Kidney (tissue), 14 donors: ENCODE data around the gene SLC25A25. TPM values are rescaled to one million over a fixed set of nuclear protein-coding genes. Genes with fewer than 3 reads are reported as not detected.

Source experiments
- DNase-seq, 5 donors: peaks; one replicate each; pipeline ENCODE4 v3.0.0-alpha.2; 2013 to 2020
- FAIRE-seq: peaks from 2 replicates; lab custom pipeline; 2012; peaks lifted over from hg19 to GRCh38; lab: Jason Lieb, UNC
- H3K27ac ChIP-seq, 2 donors: one replicate each; pipeline ENCODE4 v1.7.0; 2013; ENCODE audit warnings: low read depth in 2 of 2, low read length in 2 of 2, inconsistent platforms in 1 of 2
- H3K27me3 ChIP-seq: one replicate; pipeline ENCODE4 v1.7.1; 2013; ENCODE audit warnings: low read length, inconsistent platforms; ENCODE audit not compliant: control insufficient read depth, insufficient read depth
- H3K36me3 ChIP-seq, 3 donors: one replicate each; pipeline versions ENCODE4 v1.7.0 to v1.7.1; 2013; ENCODE audit warnings: low read length in 3 of 3, control low read depth in 1 of 3, inconsistent platforms in 1 of 3; ENCODE audit not compliant: insufficient read depth in 3 of 3, control insufficient read depth in 2 of 3
- H3K4me1 ChIP-seq, 3 donors: one replicate each; pipeline versions ENCODE4 v1.7.0 to v1.7.1; 2013; ENCODE audit warnings: low read length in 3 of 3, inconsistent platforms in 1 of 3, low read depth in 1 of 3; ENCODE audit not compliant: control insufficient read depth in 2 of 3, insufficient read depth in 2 of 3
- H3K4me3 ChIP-seq, 3 donors: one replicate each; pipeline versions ENCODE4 v1.7.0 to v1.8.1; 2013; ENCODE audit warnings: low read length in 3 of 3, control low read depth in 1 of 3, inconsistent platforms in 1 of 3
- H3K9ac ChIP-seq, 3 donors: one replicate each; pipeline versions ENCODE4 v1.7.0 to v1.7.1; 2013; ENCODE audit warnings: low read length in 3 of 3, control low read depth in 1 of 3, inconsistent platforms in 1 of 3
- H3K9me3 ChIP-seq, 3 donors: one replicate each; pipeline versions ENCODE4 v1.7.0 to v1.7.1; 2013; ENCODE audit warnings: low read length in 3 of 3, control low read depth in 1 of 3, inconsistent platforms in 1 of 3; ENCODE audit not compliant: control insufficient read depth in 2 of 3, insufficient read depth in 1 of 3
- CTCF ChIP-seq: IDR thresholded peaks from 3 replicates; pipeline ENCODE4 v1.5.1; 2012; ENCODE audit warnings: mild to moderate bottlenecking, moderate library complexity, borderline replicate concordance; ENCODE audit not compliant: insufficient read depth; ENCODE audit errors: extremely low read depth
- intact Hi-C: fragments of 100-400 bp; cut with DNase I; formaldehyde crosslinking; loops from one replicate; pipeline ENCODE4 v1.11.1; 2022
- polyA plus RNA-seq: library from polyadenylated mRNA; stranded (reverse); fragments of 350-450 nt; fragmentation: Illumina TruSeq; extraction: RNeasy Lipid Tissue Mini Kit (QIAGEN cat#74804); gene quantifications from one replicate; pipeline ENCODE4 v1.2.3, GENCODE V29; 2014; ENCODE audit warnings: low read depth, low replicate concordance; ENCODE audit not compliant: insufficient read depth
- total RNA-seq: library from RNA; stranded (reverse); fragmentation: NEBNext Ultra II Directional; extraction: Animal tissue kit (Norgen Biotek cat#: 25700); gene quantifications from one replicate; pipeline ENCODE4 v1.2.1, GENCODE V29; 2021
- donor health status: control.
- donor health status: control.
- donor health status: control.
- donor health status: control.
- donor health status: control.
- donor health status: DM: yes; HTN: yes; CAD: no.
- donor health status: Normal renal cell carcinoma (clear cell type).

The SLC25A25 gene
- total and polyA plus RNA-seq, 2 donors from 2014 or later = 20.4 to 24.9 TPM

GRCh38 chr9:128078504-128079434, 10.7 kb downstream of the SLC25A25 start:
- intact Hi-C loops = no loop called here
- Histone ChIP-seq H3K9ac (no peak overlapping the region), H3K4me3 (no peak overlapping the region), H3K4me1 (peaks cover 7 to 13% (median 9%) of the 10 kb centered on the region in 3 donors), H3K36me3 (no peaks in the 10 kb centered on the region), H3K9me3 (no peaks in the 10 kb centered on the region), H3K27me3 (no peaks in the 10 kb centered on the region), H3K27ac (peak overlapping the region; percentile 13 to 41)
- FAIRE-seq = no peak
- no peak for TF ChIP-seq CTCF
- DNase-seq = peak in 2 of 5 donors; percentile 54 to 56

GRCh38 chr9:128080206-128080605, 12.2 kb downstream of the SLC25A25 start:
- Histone ChIP-seq H3K4me3 (no peak overlapping the region), H3K27me3 (no peaks in the 10 kb centered on the region), H3K4me1 (peaks cover 7 to 13% (median 9%) of the 10 kb centered on the region in 3 donors), H3K9me3 (no peaks in the 10 kb centered on the region), H3K27ac (no peak overlapping the region), H3K9ac (no peak overlapping the region), H3K36me3 (no peaks in the 10 kb centered on the region)
- intact Hi-C loops = no loop called here
- DNase-seq (no peak), FAIRE-seq (no peak)
- TF ChIP-seq CTCF = no peak

GRCh38 chr9:128081056-128081455, 13.0 kb downstream of the SLC25A25 start:
- H3K4me3 ChIP-seq = no peak overlapping the region
- no peaks in the 10 kb centered on the region for H3K9me3 ChIP-seq
- TF ChIP-seq CTCF = no peak
- H3K4me1 ChIP-seq = peaks cover 7 to 13% (median 9%) of the 10 kb centered on the region in 3 donors
- FAIRE-seq (no peak), DNase-seq (peak; percentile 84 to 94 (median 89))
- H3K9ac ChIP-seq = peak overlapping the region in 1 of 3 donors; percentile 38
- no peaks in the 10 kb centered on the region for H3K27me3 ChIP-seq
- H3K36me3 ChIP-seq = no peaks in the 10 kb centered on the region
- intact Hi-C loops = no loop called here
- H3K27ac ChIP-seq = peak overlapping the region in 1 of 2 donors; percentile 61
